Type B pancreatic cell (in vitro differentiated cells): ENCODE results near the gene BANP. TPM values are rescaled to one million over a fixed set of nuclear protein-coding genes. Genes with fewer than 3 reads are reported as not detected.

Source experiments
- DNase-seq: peaks from one replicate; pipeline ENCODE4 v3.0.0; 2021; ENCODE audit warnings: mixed read lengths; ENCODE audit not compliant: unreplicated experiment; ENCODE audit errors: extremely low spot score
- H3K27ac Mint-ChIP-seq: 2 replicates; pipeline ENCODE4 v1.8.0; 2021; ENCODE audit warnings: mild to moderate bottlenecking, mixed read lengths
- H3K27me3 Mint-ChIP-seq: 2 replicates; pipeline ENCODE4 v1.8.0; 2021; ENCODE audit warnings: mixed read lengths
- H3K36me3 Mint-ChIP-seq: 2 replicates; pipeline ENCODE4 v1.8.0; 2021; ENCODE audit warnings: mixed read lengths
- H3K4me1 Mint-ChIP-seq: one replicate; pipeline ENCODE4 v1.8.0; 2021; ENCODE audit warnings: mixed read lengths; ENCODE audit not compliant: unreplicated experiment
- H3K4me3 Mint-ChIP-seq: 2 replicates; pipeline ENCODE4 v1.8.0; 2021; ENCODE audit warnings: mild to moderate bottlenecking, mixed read lengths
- H3K9me3 Mint-ChIP-seq: 2 replicates; pipeline ENCODE4 v1.8.0; 2021; ENCODE audit warnings: mixed read lengths
- CTCF ChIP-seq: fragments of 200-600 bp; sonication (generic); conservative IDR thresholded peaks from 2 replicates; pipeline ENCODE4 v1.5.0; 2021; ENCODE audit warnings: antibody characterized with exemption, mild to moderate bottlenecking
- total RNA-seq: library from RNA; stranded (reverse); gene quantifications from 2 replicates; pipeline ENCODE4 v1.2.1, GENCODE V29; 2021; ENCODE audit warnings: low replicate concordance

The BANP gene
- total RNA-seq, 1 donor from 2014 or later, result 36.9 TPM

- no peaks in the 10 kb centered on the region for H3K27me3 Mint-ChIP-seq
- no peak overlapping the region for H3K27ac Mint-ChIP-seq
- DNase-seq, result no peak
- peaks cover under 1% of the 10 kb centered on the region for H3K4me1 Mint-ChIP-seq
- no peaks in the 10 kb centered on the region for H3K9me3 Mint-ChIP-seq
- no peak overlapping the region for H3K4me3 Mint-ChIP-seq
- peaks cover 26% of the 10 kb centered on the region for H3K36me3 Mint-ChIP-seq
- no peak for TF ChIP-seq CTCF
These were observed 56.1 kb downstream of the BANP start for GRCh38 chr16:88007321-88007731.

GRCh38 chr16:88008840-88009239, 57.6 kb downstream of the BANP start:
- H3K27ac Mint-ChIP-seq, result no peak overlapping the region
- TF ChIP-seq CTCF, result no peak
- no peaks in the 10 kb centered on the region for H3K27me3 Mint-ChIP-seq
- H3K4me3 Mint-ChIP-seq, result no peak overlapping the region
- H3K4me1 Mint-ChIP-seq, result peaks cover 7% of the 10 kb centered on the region
- no peak for DNase-seq
- H3K9me3 Mint-ChIP-seq, result no peaks in the 10 kb centered on the region
- peaks cover 26% of the 10 kb centered on the region for H3K36me3 Mint-ChIP-seq

GRCh38 chr16:88009563-88010342, 58.5 kb downstream of the BANP start:
- no peak overlapping the region for H3K27ac Mint-ChIP-seq
- peaks cover 22% of the 10 kb centered on the region for H3K36me3 Mint-ChIP-seq
- no peak overlapping the region for H3K4me3 Mint-ChIP-seq
- DNase-seq, result no peak
- H3K9me3 Mint-ChIP-seq, result no peaks in the 10 kb centered on the region
- H3K4me1 Mint-ChIP-seq, result peaks cover 7% of the 10 kb centered on the region
- no peak for TF ChIP-seq CTCF
- no peaks in the 10 kb centered on the region for H3K27me3 Mint-ChIP-seq

- H3K27me3 Mint-ChIP-seq, result no peaks in the 10 kb centered on the region
- H3K4me1 Mint-ChIP-seq, result peaks cover 7% of the 10 kb centered on the region
- H3K9me3 Mint-ChIP-seq, result no peaks in the 10 kb centered on the region
- no peak for TF ChIP-seq CTCF
- H3K36me3 Mint-ChIP-seq, result peaks cover 22% of the 10 kb centered on the region
- DNase-seq, result peak; percentile 47
- H3K4me3 Mint-ChIP-seq, result no peak overlapping the region
- H3K27ac Mint-ChIP-seq, result no peak overlapping the region
These were observed 59.2 kb downstream of the BANP start for GRCh38 chr16:88010343-88010967.

GRCh38 chr16:88010968-88011483, 59.8 kb downstream of the BANP start:
- TF ChIP-seq CTCF, result no peak
- Mint-ChIP-seq H3K4me3 (no peak overlapping the region), H3K27me3 (no peaks in the 10 kb centered on the region), H3K27ac (no peak overlapping the region), H3K9me3 (no peaks in the 10 kb centered on the region), H3K4me1 (peaks cover 7% of the 10 kb centered on the region), H3K36me3 (peaks cover 19% of the 10 kb centered on the region)
- DNase-seq, result peak; percentile 48
